Measurements from ENCODE around the gene NLN. TPM values are rescaled to one million over a fixed set of nuclear protein-coding genes. Genes with fewer than 3 reads are reported as not detected.

Gene NLN
- total and polyA plus RNA-seq, 2 donors (not counting 1 experiment from before 2014, with no cell fraction given), result 1.7 to 6.8 TPM

DNA sequence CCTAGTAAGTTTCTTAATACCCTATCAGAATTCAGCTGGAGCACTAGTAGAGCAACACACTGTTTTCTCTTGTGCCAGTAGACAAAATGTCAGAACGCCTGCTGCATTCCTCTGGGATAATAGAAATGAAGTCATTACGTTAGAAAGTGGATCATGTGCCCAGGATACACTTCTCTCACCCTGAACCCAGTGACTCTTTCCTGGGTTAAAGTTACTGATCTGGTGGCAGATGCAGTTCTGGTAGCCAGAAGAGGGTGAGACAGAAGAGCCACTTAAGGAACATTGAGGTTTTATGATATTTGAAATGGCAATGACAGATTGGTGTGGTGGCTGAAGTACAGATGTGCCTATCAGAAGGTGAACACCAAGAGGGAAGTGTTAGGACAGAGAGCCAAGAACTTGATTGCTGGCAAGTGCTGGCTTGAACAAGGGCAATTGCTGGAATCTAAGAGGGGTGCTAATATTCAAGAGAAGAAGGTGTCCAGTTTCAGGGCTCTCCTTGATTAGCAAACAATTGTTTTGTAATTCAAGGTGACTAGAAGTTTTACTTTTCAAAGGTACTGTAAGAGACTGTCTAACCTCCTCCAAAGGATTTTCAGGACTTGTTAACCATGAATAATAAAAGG, 110.7 kb downstream of the NLN start:
- ChIA-PET CTCF (no interaction called here), POLR2A (no interaction called here)
- Histone ChIP-seq H3K4me2 (replicated peaks; ENCODE audit: low read depth, low read length, poor library complexity, severe bottlenecking) (no peak overlapping the region), H3K27me3 (replicated peaks in 1 of 4; ENCODE audit: control extremely low read depth in 1 of 4, control insufficient read depth in 3 of 4, insufficient read depth in 4 of 4, low read length in 3 of 4) (no peaks in the 10 kb centered on the region), H3K9ac (ENCODE audit: low read length) (no peak overlapping the region), H3K79me2 (ENCODE audit: control insufficient read depth, insufficient read depth, low read length) (no peaks in the 10 kb centered on the region), H3K9me3 (ENCODE audit: control extremely low read depth in 1 of 3, control insufficient read depth in 2 of 3, insufficient read depth in 1 of 3, low read length in 2 of 3) (no peaks in the 10 kb centered on the region), H4K20me1 (ENCODE audit: control insufficient read depth, insufficient read depth, low read length, poor library complexity, severe bottlenecking) (no peaks in the 10 kb centered on the region), H3K4me1 (ENCODE audit: control insufficient read depth in 2 of 2, insufficient read depth in 2 of 2, low read length in 2 of 2) (no peaks in the 10 kb centered on the region), H2AFZ (ENCODE audit: insufficient read depth, low read depth, low read length, poor library complexity, severe bottlenecking) (no peak overlapping the region), H3K36me3 (replicated peaks in 1 of 2; ENCODE audit: control extremely low read depth in 1 of 2, control insufficient read depth in 1 of 2, extremely low read depth in 1 of 2, insufficient read depth in 2 of 2, low read length in 1 of 2) (no peaks in the 10 kb centered on the region), H3K4me3 (ENCODE audit: control extremely low read depth in 1 of 5, extremely low read depth in 1 of 5, insufficient read depth in 1 of 5, low read depth in 2 of 5, low read length in 4 of 5) (no peak overlapping the region), H3K27ac (ENCODE audit: low read length in 2 of 2) (no peak overlapping the region)
- TF ChIP-seq, protein P1, sequence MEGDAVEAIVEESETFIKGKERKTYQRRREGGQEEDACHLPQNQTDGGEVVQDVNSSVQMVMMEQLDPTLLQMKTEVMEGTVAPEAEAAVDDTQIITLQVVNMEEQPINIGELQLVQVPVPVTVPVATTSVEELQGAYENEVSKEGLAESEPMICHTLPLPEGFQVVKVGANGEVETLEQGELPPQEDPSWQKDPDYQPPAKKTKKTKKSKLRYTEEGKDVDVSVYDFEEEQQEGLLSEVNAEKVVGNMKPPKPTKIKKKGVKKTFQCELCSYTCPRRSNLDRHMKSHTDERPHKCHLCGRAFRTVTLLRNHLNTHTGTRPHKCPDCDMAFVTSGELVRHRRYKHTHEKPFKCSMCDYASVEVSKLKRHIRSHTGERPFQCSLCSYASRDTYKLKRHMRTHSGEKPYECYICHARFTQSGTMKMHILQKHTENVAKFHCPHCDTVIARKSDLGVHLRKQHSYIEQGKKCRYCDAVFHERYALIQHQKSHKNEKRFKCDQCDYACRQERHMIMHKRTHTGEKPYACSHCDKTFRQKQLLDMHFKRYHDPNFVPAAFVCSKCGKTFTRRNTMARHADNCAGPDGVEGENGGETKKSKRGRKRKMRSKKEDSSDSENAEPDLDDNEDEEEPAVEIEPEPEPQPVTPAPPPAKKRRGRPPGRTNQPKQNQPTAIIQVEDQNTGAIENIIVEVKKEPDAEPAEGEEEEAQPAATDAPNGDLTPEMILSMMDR (IDR thresholded peaks at IDR 0.05), result no peak
- TF ChIP-seq EZH2 (IDR thresholded peaks at IDR 0.05; ENCODE audit: borderline replicate concordance, insufficient read depth, low read depth, low read length, poor library complexity, severe bottlenecking), result no peak
- Mint-ChIP-seq H3K27ac (no peak overlapping the region), H3K27me3 (no peaks in the 10 kb centered on the region), H3K4me1 (no peaks in the 10 kb centered on the region), H3K4me3 (no peak overlapping the region), H3K9me3 (ENCODE audit: insufficient read depth) (no peaks in the 10 kb centered on the region)
- intact Hi-C loops (cut with micrococcal nuclease), result no loop called here
- 100% methylated on average over 2 of the region's 2 CpGs for WGBS (ENCODE audit: insufficient coverage)
- DNase-seq, result no peak
- no peak for ATAC-seq (ENCODE audit: low read depth)

DNA sequence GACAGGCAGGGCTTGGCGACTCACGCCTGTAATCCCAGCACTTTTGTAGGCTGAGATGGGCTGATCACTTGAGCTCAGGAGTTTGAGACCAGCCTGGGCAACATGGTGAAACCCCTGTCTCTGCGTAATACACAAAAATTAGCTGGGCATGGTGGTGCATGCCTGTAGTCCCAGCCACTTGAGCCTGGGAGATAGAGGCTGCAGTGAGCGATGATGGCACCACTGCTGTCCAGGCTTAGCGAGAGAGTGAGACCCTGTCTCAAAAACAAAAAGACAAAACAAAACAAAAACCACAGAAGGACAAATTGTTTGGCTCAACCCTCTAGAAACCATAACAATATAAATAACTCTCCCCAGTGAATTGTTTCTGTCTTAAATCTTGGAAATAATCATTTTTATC, 111.8 kb downstream of the NLN start:
- no peaks in the 10 kb centered on the region for H3K27me3 ChIP-seq (replicated peaks in 1 of 4; ENCODE audit: control extremely low read depth in 1 of 4, control insufficient read depth in 3 of 4, insufficient read depth in 4 of 4, low read length in 3 of 4)
- H3K27ac ChIP-seq (ENCODE audit: low read length in 2 of 2), result no peak overlapping the region
- H3K4me1 ChIP-seq (ENCODE audit: control insufficient read depth in 2 of 2, insufficient read depth in 2 of 2, low read length in 2 of 2), result no peaks in the 10 kb centered on the region
- Mint-ChIP-seq H3K9me3 (ENCODE audit: insufficient read depth) (no peaks in the 10 kb centered on the region), H3K4me3 (no peak overlapping the region), H3K27me3 (no peaks in the 10 kb centered on the region), H3K4me1 (no peaks in the 10 kb centered on the region), H3K27ac (no peak overlapping the region)
- no peak for ATAC-seq (ENCODE audit: low read depth)
- DNase-seq, result no peak
- H2AFZ ChIP-seq (ENCODE audit: insufficient read depth, low read depth, low read length, poor library complexity, severe bottlenecking), result no peak overlapping the region
- no peak overlapping the region for H3K4me2 ChIP-seq (replicated peaks; ENCODE audit: low read depth, low read length, poor library complexity, severe bottlenecking)
- no peaks in the 10 kb centered on the region for H3K9me3 ChIP-seq (ENCODE audit: control extremely low read depth in 1 of 3, control insufficient read depth in 2 of 3, insufficient read depth in 1 of 3, low read length in 2 of 3)
- H3K36me3 ChIP-seq (replicated peaks in 1 of 2; ENCODE audit: control extremely low read depth in 1 of 2, control insufficient read depth in 1 of 2, extremely low read depth in 1 of 2, insufficient read depth in 2 of 2, low read length in 1 of 2), result no peaks in the 10 kb centered on the region
- intact Hi-C loops (cut with micrococcal nuclease), result no loop called here
- CTCF ChIA-PET, result no interaction called here
- H3K9ac ChIP-seq (ENCODE audit: low read length), result no peak overlapping the region
- TF ChIP-seq EZH2 (IDR thresholded peaks at IDR 0.05; ENCODE audit: borderline replicate concordance, insufficient read depth, low read depth, low read length, poor library complexity, severe bottlenecking), result no peak
- TF ChIP-seq, protein P1 (IDR thresholded peaks at IDR 0.05), result no peak
- WGBS (ENCODE audit: insufficient coverage), result 100% methylated on average over 4 of the region's 5 CpGs
- no peak overlapping the region for H3K4me3 ChIP-seq (ENCODE audit: control extremely low read depth in 1 of 5, extremely low read depth in 1 of 5, insufficient read depth in 1 of 5, low read depth in 2 of 5, low read length in 4 of 5)
- POLR2A ChIA-PET, result no interaction called here
- no peaks in the 10 kb centered on the region for H3K79me2 ChIP-seq (ENCODE audit: control insufficient read depth, insufficient read depth, low read length)
- no peaks in the 10 kb centered on the region for H4K20me1 ChIP-seq (ENCODE audit: control insufficient read depth, insufficient read depth, low read length, poor library complexity, severe bottlenecking)

Measured in B cell (primary cell).